ENCODE data around the gene ARHGAP22. TPM values are rescaled to one million over a fixed set of nuclear protein-coding genes. Genes with fewer than 3 reads are reported as not detected.

ARHGAP22 gene
- total RNA-seq, 3 donors from 2014 or later (not counting 1 experiment from before 2014, with no cell fraction given): 0.21 to 0.40 TPM; not detected in 1

DNA sequence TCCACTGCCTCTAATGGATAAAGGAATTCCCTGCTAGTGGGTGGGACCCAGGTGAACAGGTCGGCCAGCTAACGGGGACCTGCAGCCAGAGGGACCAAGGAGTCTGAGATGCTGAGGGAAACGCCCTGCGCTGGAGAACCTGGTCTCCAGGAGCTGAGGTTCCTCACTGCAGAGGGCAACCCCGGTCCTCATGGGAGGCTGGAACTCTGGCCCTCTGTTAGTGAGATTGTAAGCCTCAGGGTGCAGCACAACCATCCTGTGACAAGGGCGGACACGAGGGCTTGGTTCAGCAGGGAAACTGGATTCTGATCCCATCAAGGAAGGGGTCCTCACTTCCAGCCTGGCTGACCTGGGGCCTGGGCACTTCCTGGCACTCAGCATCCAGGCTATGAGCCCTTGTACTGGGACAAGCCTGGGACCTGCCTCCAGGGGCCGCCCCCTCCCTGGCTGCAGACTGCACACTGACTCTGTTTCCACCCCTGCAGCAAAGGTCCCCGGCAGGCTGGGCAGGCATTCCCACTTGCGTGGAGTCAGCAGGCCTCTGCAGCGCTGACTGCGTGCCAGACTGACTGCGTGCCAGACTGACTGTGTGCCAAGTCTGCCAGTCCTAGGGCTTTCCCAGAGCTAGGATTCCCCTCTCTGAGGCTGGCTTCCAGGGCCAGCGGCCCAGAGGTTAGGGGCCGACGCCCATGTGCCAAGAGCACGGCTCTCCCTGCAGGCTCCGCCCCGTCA lies 155.2 kb downstream of the ARHGAP22 start:
- Mint-ChIP-seq H3K27me3 (ENCODE audit: low read depth in 2 of 2) (peaks cover 0 to 12% of the 10 kb centered on the region in 2 donors), H3K4me3 (no peak overlapping the region)
- no peak for ATAC-seq

DNA sequence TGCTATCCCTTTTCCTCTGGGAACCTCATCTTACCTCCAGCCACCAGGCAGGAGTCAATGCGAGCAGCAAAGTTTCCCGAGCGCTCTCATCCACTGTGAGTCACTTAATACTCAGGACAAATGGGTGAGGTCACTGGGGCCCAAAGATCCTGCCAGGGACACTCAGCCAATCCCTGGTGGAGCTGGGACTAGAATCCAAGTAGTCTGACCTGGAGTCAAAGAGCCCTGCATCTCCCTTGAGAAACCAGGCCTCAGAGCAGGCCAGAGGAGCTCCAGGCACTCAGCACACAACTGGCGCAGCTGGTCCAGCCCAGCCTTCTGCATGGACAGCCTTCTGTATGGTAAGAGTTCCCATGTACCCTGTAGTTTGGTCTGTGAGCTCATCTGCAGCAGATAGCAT lies 156.1 kb downstream of the ARHGAP22 start:
- H3K4me3 ChIP-seq (ENCODE audit: low read length): no peak overlapping the region
- intact Hi-C loops (cut with micrococcal nuclease): no loop called here
- H3K27ac ChIP-seq (ENCODE audit: low read length): no peak overlapping the region
- no peaks in the 10 kb centered on the region for H3K36me3 Mint-ChIP-seq
- WGBS (ENCODE audit: insufficient coverage): 97% methylated on average over 4 of the region's 4 CpGs
- H3K4me1 ChIP-seq (ENCODE audit: control insufficient read depth, insufficient read depth, low read length): no peaks in the 10 kb centered on the region
- H3K9me3 ChIP-seq (ENCODE audit: control insufficient read depth, insufficient read depth, low read length): no peaks in the 10 kb centered on the region
- no peaks in the 10 kb centered on the region for H3K27me3 ChIP-seq (ENCODE audit: control insufficient read depth, insufficient read depth, low read length)
- H3K4me1 Mint-ChIP-seq: peaks cover 0 to 10% of the 10 kb centered on the region in 2 donors
- no peaks in the 10 kb centered on the region for H3K36me3 ChIP-seq (ENCODE audit: control insufficient read depth, insufficient read depth, low read length)
- no peak for DNase-seq
- TF ChIP-seq, protein P1, sequence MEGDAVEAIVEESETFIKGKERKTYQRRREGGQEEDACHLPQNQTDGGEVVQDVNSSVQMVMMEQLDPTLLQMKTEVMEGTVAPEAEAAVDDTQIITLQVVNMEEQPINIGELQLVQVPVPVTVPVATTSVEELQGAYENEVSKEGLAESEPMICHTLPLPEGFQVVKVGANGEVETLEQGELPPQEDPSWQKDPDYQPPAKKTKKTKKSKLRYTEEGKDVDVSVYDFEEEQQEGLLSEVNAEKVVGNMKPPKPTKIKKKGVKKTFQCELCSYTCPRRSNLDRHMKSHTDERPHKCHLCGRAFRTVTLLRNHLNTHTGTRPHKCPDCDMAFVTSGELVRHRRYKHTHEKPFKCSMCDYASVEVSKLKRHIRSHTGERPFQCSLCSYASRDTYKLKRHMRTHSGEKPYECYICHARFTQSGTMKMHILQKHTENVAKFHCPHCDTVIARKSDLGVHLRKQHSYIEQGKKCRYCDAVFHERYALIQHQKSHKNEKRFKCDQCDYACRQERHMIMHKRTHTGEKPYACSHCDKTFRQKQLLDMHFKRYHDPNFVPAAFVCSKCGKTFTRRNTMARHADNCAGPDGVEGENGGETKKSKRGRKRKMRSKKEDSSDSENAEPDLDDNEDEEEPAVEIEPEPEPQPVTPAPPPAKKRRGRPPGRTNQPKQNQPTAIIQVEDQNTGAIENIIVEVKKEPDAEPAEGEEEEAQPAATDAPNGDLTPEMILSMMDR (IDR thresholded peaks at IDR 0.05): no peak
- no peak overlapping the region for H3K4me3 Mint-ChIP-seq
- H3K9me3 Mint-ChIP-seq: no peaks in the 10 kb centered on the region
- ATAC-seq: no peak
- peaks cover 0 to 12% of the 10 kb centered on the region in 2 donors for H3K27me3 Mint-ChIP-seq (ENCODE audit: low read depth in 2 of 2)
- no peak overlapping the region for H3K27ac Mint-ChIP-seq

More for the DNA sequence above, 155.2 kb downstream of the ARHGAP22 start:
- H3K4me1 Mint-ChIP-seq: peaks cover 0 to 10% of the 10 kb centered on the region in 2 donors
- intact Hi-C loops (cut with micrococcal nuclease): no loop called here
- no peak overlapping the region for H3K27ac ChIP-seq (ENCODE audit: low read length)
- 90% methylated on average over 19 of the region's 19 CpGs for WGBS (ENCODE audit: insufficient coverage)
- H3K4me1 ChIP-seq (ENCODE audit: control insufficient read depth, insufficient read depth, low read length): no peaks in the 10 kb centered on the region
- H3K36me3 ChIP-seq (ENCODE audit: control insufficient read depth, insufficient read depth, low read length): no peaks in the 10 kb centered on the region
- TF ChIP-seq, protein P1 (IDR thresholded peaks at IDR 0.05): no peak
- H3K4me3 ChIP-seq (ENCODE audit: low read length): no peak overlapping the region
- DNase-seq: no peak
- no peaks in the 10 kb centered on the region for H3K9me3 Mint-ChIP-seq
- no peak overlapping the region for H3K27ac Mint-ChIP-seq
- no peaks in the 10 kb centered on the region for H3K27me3 ChIP-seq (ENCODE audit: control insufficient read depth, insufficient read depth, low read length)
- H3K36me3 Mint-ChIP-seq: no peaks in the 10 kb centered on the region
- H3K9me3 ChIP-seq (ENCODE audit: control insufficient read depth, insufficient read depth, low read length): no peaks in the 10 kb centered on the region

DNA sequence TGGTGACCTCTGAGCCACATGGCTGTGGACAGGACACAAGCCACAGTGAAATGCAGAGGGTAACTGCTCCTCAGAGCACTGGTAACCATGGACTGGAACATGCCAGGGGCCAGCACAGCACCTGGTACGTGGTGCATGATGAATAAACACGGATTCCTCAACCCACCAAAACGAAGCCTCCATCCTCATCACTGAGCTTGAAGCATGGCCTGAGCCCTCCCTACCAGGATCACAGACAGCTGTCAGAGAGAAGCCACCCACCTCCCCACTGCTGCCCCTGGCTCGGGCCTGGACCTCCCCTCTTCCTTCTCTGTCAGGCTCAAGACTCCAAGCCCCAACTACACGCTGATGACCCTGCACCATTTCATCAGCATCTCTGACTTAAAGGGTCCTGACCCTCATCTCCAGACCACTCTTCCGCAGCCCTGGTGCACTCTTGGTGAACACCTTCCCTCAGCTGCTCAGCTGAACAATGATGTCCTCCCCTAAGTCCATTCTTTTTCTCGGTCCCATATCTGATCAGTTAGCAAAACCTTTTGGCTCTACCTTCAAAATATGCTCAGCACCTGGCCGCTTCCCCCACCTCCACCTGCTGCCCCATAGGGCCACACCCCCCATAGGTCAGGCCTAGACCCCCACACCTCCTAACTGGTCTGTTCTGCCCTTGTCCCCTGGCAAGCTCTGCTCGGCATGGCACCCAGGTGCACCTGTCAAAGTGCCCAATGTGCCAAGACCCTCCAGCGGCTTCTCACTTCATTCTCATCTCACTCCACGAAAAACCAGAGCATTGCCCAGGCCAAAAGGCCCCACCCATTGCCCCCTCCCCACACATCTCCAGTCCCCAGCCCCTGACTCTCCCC lies 157.3 kb downstream of the ARHGAP22 start:
- Mint-ChIP-seq H3K4me1 (peaks cover 0 to 10% of the 10 kb centered on the region in 2 donors), H3K36me3 (no peaks in the 10 kb centered on the region), H3K4me3 (no peak overlapping the region), H3K27ac (peak overlapping the region in 1 of 2 donors; percentile 35), H3K27me3 (ENCODE audit: low read depth in 2 of 2) (peaks cover 0 to 12% of the 10 kb centered on the region in 2 donors), H3K9me3 (no peaks in the 10 kb centered on the region)
- Histone ChIP-seq H3K4me3 (ENCODE audit: low read length) (no peak overlapping the region), H3K36me3 (ENCODE audit: control insufficient read depth, insufficient read depth, low read length) (no peaks in the 10 kb centered on the region), H3K4me1 (ENCODE audit: control insufficient read depth, insufficient read depth, low read length) (no peaks in the 10 kb centered on the region), H3K27me3 (ENCODE audit: control insufficient read depth, insufficient read depth, low read length) (no peaks in the 10 kb centered on the region), H3K27ac (ENCODE audit: low read length) (no peak overlapping the region), H3K9me3 (ENCODE audit: control insufficient read depth, insufficient read depth, low read length) (no peaks in the 10 kb centered on the region)
- no peak for ATAC-seq
- intact Hi-C loops (cut with micrococcal nuclease): no loop called here
- 90% methylated on average over 11 of the region's 11 CpGs for WGBS (ENCODE audit: insufficient coverage)
- TF ChIP-seq, protein P1 (IDR thresholded peaks at IDR 0.05): no peak
- no peak for DNase-seq
